Urothelium cell line (cell line): Measurements from ENCODE around the gene ORC4.

Experiments
- DNase-seq: peaks from one replicate; pipeline ENCODE4 v3.0.0; 2011; ENCODE audit warnings: low spot score, mixed read lengths
- FAIRE-seq: peaks from 2 replicates; lab custom pipeline; 2011; peaks lifted over from hg19 to GRCh38; lab: Jason Lieb, UNC

ORC4 gene

GRCh38 chr2:148020111-148021058 is at the start of gene ORC4:
TSS of gene ORC4 (minus strand) at chr2:148020737. CDS start at chr2:147975958, 44,779 bp downstream.
- peak; percentile 94 for FAIRE-seq

GRCh38 chr2:148067801-148068200 is 47.3 kb upstream of the ORC4 start:
- DNase-seq (no peak), FAIRE-seq (no peak)

More at GRCh38 chr2:148020111-148021058, at the start of gene ORC4:
- DNase-seq: peak; percentile 95

GRCh38 chr2:148065936-148066335 is 45.4 kb upstream of the ORC4 start:
- DNase-seq (no peak), FAIRE-seq (no peak)

DNA sequence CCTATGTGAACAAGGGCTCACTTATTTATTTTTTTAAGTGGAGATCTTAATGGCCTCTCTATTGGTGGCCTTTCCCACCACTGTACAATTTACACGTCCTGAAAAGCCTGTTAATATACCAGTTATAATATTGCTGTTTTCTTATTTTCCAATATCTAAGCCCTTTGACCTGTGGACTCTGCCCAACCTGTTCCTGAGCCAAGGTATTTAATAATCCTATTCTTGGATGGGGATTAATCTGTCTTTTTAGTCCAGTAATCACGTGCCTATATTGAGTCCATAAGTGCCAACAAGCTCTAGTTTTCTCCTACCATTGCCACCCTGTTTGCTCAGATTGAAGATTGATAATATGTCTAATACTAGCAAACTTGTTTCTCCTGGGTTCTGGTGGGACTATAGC is 43.1 kb upstream of the ORC4 start:
- no peak for DNase-seq
- no peak for FAIRE-seq

- no peak for FAIRE-seq
- DNase-seq: no peak
Measured at GRCh38 chr2:148058641-148059040, 38.1 kb upstream of the ORC4 start.

DNA sequence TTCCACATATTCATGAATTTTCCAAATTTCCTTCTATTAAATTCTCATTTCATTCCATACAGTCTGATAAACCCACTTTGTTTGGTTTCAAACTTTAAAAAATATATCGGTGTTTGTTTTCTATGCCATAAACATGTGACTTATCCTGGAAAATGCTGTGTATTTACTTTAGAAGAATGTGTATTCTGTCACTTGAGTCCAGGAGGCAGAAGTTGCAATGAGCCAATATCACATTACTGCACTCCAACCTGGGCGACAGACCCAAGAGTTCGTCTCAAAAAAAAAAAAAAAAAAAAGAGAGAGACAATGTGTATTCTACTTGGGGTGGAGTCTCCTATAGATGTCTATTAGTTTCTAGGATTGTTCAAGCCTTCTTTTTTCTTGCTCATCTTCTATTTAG is 32.1 kb upstream of the ORC4 start:
- DNase-seq (no peak), FAIRE-seq (no peak)

GRCh38 chr2:148049284-148049683 is 28.7 kb upstream of the ORC4 start:
- FAIRE-seq (no peak), DNase-seq (no peak)

DNA sequence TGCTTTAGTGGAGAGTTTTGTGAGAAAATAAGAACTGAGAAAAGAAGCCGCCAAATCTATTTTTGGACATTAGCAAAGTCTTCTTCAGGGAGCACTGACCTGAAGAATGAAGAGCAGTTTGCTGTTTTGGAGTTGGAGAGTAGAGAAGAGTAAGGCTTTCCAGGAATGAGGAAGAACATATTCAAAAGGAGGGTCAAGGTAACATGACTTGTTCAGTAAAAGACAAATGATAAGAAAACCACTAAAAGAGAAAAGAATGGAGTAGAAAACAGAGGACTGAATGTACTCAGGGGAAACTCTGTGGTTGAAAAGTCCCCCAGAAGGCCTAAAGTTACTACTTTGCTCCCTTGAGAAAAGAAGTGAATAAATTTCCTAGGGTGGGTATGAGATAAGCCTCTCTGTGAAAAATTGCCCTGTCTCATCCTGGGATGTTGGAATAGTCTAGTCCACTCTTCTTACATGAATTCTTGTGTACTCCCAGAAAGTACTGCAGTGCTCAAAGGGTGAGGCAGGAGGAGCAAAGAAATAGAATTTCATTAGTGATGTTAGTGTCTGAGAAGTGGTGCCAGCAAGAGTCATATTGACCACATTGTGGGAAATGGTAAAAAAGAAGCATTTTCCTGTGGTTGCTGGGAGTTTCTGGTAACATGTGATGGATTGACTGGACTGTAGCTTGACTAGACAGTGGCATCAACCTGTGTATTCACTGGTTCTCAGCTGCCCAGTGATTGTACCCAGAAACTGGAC is 28.1 kb upstream of the ORC4 start:
- DNase-seq (no peak), FAIRE-seq (no peak)

GRCh38 chr2:148046802-148047201 is 26.3 kb upstream of the ORC4 start:
- no peak for DNase-seq
- FAIRE-seq: no peak

DNA sequence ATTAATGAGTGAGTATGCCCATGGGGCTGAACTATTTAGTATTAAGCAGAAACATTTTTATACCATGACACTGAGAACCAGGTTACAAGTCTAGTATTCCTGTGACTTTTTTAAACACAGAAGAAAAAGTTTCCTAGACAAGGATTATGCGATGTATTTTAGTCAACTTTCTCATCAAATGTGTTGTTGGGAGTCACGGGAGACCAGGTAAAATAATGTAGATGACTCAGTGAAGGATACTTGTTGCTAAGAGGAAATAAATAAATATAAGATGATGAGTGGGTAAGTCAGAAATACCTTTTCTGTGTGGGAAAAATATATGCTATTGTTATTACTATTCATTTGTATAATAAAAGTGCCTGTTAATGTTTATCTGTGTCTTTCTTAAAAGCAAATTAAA is 23.8 kb upstream of the ORC4 start:
- FAIRE-seq: no peak
- no peak for DNase-seq

- no peak for DNase-seq
- FAIRE-seq: no peak
Measured at GRCh38 chr2:148042219-148042618, 21.7 kb upstream of the ORC4 start.

DNA sequence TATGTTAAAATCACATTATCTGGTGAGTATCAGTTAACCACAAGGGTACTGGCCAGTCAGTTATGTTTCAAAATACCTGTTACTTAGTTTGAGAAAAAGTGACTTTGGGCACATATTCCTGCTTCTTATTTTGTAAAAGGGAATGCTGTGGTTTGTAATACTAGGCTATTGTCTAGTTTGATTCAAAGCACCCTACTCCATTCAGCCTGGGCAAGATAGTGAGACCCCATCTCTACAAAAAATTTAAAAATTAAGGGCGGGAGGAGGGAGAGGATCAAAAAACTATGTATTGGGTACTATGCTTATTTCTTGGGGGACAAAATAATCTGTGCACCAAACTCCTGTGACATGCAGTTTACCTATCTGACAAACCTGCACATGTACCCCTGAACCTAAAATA is 19.2 kb upstream of the ORC4 start:
- DNase-seq (no peak), FAIRE-seq (no peak)

GRCh38 chr2:148032215-148032614 is 11.7 kb upstream of the ORC4 start:
- no peak for FAIRE-seq
- no peak for DNase-seq

GRCh38 chr2:148031152-148031551 is 10.6 kb upstream of the ORC4 start:
- no peak for FAIRE-seq

GRCh38 chr2:148028781-148029180 is 8.2 kb upstream of the ORC4 start:
- FAIRE-seq: no peak
- no peak for DNase-seq

More at GRCh38 chr2:148031152-148031551, 10.6 kb upstream of the ORC4 start:
- DNase-seq: no peak

- no peak for FAIRE-seq
- DNase-seq: no peak
Measured at GRCh38 chr2:148027822-148028221, 7.3 kb upstream of the ORC4 start.

DNA sequence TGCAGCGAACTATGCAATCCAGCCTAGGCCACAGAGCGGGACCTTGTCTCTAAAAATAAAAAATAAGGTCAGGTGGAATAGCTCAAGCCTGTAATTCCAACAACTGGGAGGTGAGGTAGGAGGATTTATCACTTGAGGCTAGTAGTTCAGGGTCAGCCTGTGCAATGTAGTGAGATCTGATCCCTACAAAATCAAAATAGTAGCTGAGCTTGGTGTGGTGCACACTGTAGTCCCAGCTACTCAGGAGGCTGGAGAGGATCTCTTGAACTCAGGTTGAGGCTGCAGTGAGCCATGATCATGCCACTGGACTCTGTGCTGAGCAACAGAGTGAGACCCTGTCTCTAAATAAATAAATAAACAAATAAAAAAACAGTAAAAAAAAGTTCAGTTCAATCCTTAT is 6.0 kb upstream of the ORC4 start:
- FAIRE-seq (no peak), DNase-seq (no peak)

DNA sequence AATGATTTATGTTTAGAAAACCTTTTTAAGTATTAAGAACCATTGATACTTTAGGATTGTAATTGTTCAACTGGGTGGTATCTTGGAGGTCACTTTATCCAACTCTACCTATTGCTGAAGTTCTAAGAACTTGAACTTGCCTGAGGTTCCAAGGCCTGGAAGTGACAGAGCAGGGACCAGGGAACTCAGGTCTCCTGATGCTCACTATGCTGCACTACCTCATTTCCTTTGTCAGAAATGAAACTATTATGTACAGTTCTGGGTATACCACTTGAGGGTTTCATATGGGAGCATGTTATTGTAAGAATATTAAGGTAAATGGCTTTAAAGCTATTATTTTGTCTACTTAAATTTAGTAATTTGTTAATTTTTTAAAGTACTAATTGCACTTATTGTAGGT is 3.3 kb upstream of the ORC4 start:
- no peak for FAIRE-seq
- no peak for DNase-seq

DNA sequence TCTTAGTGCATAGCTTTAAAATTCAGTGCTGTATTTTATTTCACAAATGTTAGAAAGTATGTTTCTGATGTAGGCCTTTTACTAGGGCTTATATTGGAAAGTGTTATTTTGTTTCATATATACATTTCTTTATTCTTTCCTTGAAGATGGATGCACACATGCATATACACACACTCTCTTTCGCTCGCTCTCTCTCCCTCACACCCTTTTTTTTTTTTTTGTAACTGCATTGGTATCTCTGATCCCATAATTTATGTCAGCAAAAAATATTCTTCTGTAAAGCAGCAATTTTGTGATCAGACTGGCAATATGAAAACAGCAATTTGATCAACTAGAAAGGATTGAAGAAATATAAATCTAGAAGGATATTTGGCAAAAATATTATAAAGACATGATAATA is 2.3 kb upstream of the ORC4 start:
- no peak for FAIRE-seq

DNA sequence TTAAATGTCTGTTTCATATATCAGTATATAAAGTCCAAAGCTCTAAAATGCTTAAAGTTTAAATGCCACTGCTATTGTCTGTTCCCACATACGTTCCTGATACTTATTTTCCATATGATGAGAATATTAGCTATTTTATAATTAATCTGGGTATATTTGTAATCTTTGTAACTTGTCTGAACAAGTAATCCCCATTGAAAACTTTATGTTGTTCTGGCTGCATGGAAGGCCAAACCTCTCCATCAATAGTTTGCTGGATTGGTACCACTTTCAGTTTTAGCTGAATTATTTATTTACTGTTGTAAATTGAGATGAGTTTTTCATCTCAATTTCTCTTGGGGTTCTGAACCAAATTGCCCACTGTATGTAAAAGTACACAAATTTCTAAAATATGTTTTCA is 1.8 kb upstream of the ORC4 start:
- DNase-seq (no peak), FAIRE-seq (no peak)

More for the DNA sequence above, 2.3 kb upstream of the ORC4 start:
- DNase-seq: no peak

- FAIRE-seq (no peak), DNase-seq (no peak)
Measured at GRCh38 chr2:148021886-148022285, 1.3 kb upstream of the ORC4 start.
